Right atrium auricular region (tissue), 2 donors: ENCODE measurements around the gene OCLN. TPM values are rescaled to one million over a fixed set of nuclear protein-coding genes. Genes with fewer than 3 reads are reported as not detected.

ENCODE experiments used
- DNase-seq: peaks from one replicate; pipeline ENCODE4 v3.0.0-alpha.2; 2019; ENCODE audit warnings: low spot score
- H3K27ac ChIP-seq, 2 donors: fragments of 200-600 bp; sonication (generic); 1 replicate in 1 of 2; 2 replicates in 1 of 2; pipeline ENCODE4 v1.5.1; 2016 to 2019
- H3K27me3 ChIP-seq, 2 donors: fragments of 200-600 bp; sonication (generic); one replicate each; pipeline versions ENCODE4 v1.5.1 to v1.6.0; 2017 to 2019
- H3K36me3 ChIP-seq: fragments of 200-600 bp; sonication (generic); one replicate; pipeline ENCODE4 v1.5.1; 2016
- H3K4me1 ChIP-seq, 2 donors: fragments of 200-600 bp; sonication (generic); one replicate each; pipeline versions ENCODE4 v1.5.1 to v1.6.0; 2017 to 2019
- H3K4me3 ChIP-seq, 2 donors: fragments of 200-600 bp; sonication (generic); 1 replicate in 1 of 2; 2 replicates in 1 of 2; pipeline ENCODE4 v1.5.1; 2017 to 2019; ENCODE audit warnings: mild to moderate bottlenecking in 1 of 2, moderate library complexity in 1 of 2
- H3K9me3 ChIP-seq, 2 donors: fragments of 200-600 bp; sonication (generic); one replicate each; pipeline ENCODE4 v1.5.1; 2019
- CTCF ChIP-seq, 2 donors: fragments of 200-600 bp; sonication (generic); IDR thresholded peaks; one replicate each; pipeline ENCODE4 v1.5.1; 2019; ENCODE audit warnings: antibody characterized with exemption in 2 of 2
- total RNA-seq, 2 donors: library from RNA; depleted of rRNA; stranded (reverse); fragments of >200 nt; gene quantifications; one replicate each; pipeline ENCODE4 v1.1.0, GENCODE V29; 2016

Gene OCLN
- total RNA-seq, 2 donors from 2014 or later: 2.7 to 3.2 TPM

- H3K36me3 ChIP-seq: no peaks in the 10 kb centered on the region
- TF ChIP-seq CTCF (IDR thresholded peaks at IDR 0.05): no peak
- H3K9me3 ChIP-seq: no peaks in the 10 kb centered on the region
- no peak for DNase-seq
- H3K27ac ChIP-seq: no peak overlapping the region
- H3K4me1 ChIP-seq: peaks cover 0 to 25% of the 10 kb centered on the region in 2 donors
- peaks cover 0 to 6% of the 10 kb centered on the region in 2 donors for H3K27me3 ChIP-seq
- H3K4me3 ChIP-seq: no peak overlapping the region
Measured at GRCh38 chr5:69494452-69494851, 1.9 kb downstream of the OCLN start.

GRCh38 chr5:69497006-69497520, 4.5 kb downstream of the OCLN start:
- H3K9me3 ChIP-seq: no peaks in the 10 kb centered on the region
- no peak for TF ChIP-seq CTCF (IDR thresholded peaks at IDR 0.05)
- H3K4me1 ChIP-seq: peaks cover 0 to 22% of the 10 kb centered on the region in 2 donors
- DNase-seq: no peak
- H3K36me3 ChIP-seq: no peaks in the 10 kb centered on the region
- no peak overlapping the region for H3K27ac ChIP-seq
- no peak overlapping the region for H3K4me3 ChIP-seq
- H3K27me3 ChIP-seq: peaks cover 0 to 6% of the 10 kb centered on the region in 2 donors

DNA sequence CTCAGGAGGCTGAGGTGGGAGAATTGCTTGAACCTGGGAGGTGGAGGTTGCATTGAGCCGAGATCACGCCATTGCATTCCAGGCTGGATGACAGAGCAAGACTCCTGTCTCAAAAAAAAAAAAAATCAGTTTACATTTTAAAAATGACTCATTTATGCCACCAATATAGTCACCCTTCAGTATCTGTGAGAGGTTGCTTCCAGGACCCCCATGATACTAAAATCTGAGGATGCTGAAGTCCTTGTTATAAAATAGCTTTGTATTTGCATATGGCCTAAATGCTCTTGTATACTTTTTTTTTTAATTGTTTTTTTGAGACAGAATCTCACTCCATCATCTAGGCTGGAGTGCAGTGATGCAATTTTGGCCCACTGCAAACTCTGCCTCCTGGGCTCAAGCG, 5.8 kb downstream of the OCLN start:
- Histone ChIP-seq H3K4me1 (peaks cover 0 to 9% of the 10 kb centered on the region in 2 donors), H3K27me3 (no peaks in the 10 kb centered on the region), H3K9me3 (no peaks in the 10 kb centered on the region), H3K4me3 (no peak overlapping the region), H3K27ac (no peak overlapping the region), H3K36me3 (no peaks in the 10 kb centered on the region)
- no peak for DNase-seq
- no peak for TF ChIP-seq CTCF (IDR thresholded peaks at IDR 0.05)

GRCh38 chr5:69502367-69502766, 9.8 kb downstream of the OCLN start:
- no peaks in the 10 kb centered on the region for H3K36me3 ChIP-seq
- no peak overlapping the region for H3K4me3 ChIP-seq
- H3K9me3 ChIP-seq: no peaks in the 10 kb centered on the region
- H3K27ac ChIP-seq: no peak overlapping the region
- DNase-seq: no peak
- no peak for TF ChIP-seq CTCF (IDR thresholded peaks at IDR 0.05)
- H3K4me1 ChIP-seq: no peaks in the 10 kb centered on the region
- H3K27me3 ChIP-seq: no peaks in the 10 kb centered on the region

DNA sequence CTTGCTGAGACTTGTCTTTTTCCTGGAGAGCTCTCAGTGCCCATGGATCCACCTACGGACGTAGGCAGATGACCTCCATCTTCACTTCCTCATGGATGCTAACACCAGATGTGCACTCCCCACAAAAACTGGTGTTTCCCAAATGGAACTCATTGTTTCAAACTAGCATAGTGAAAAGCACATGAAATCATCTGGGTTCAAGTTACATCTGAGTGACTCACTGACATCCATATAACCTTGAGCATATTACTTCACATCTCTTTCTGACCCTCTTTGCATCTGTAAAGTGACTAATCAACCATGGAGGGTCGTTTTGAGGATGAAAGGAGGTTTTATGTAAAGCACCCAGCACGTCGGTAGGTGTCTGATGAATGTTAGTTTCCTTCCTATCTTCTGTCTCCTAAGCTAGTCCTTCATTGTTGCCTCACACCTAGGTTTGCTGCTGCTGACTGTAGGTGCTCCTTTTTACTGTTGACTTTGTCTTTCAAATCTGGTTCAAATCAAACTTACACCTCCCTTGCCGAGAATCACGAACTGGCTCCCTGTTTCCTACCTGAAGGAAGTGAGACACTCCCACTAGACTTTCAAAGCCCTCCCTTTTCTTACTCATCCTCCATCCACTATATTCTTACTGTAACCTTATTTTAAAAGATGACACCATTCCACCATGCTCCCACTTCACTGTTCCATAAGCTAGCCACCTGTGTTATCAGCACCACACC, 10.3 kb downstream of the OCLN start:
- H3K9me3 ChIP-seq: no peaks in the 10 kb centered on the region
- no peak for TF ChIP-seq CTCF (IDR thresholded peaks at IDR 0.05)
- no peaks in the 10 kb centered on the region for H3K27me3 ChIP-seq
- no peak for DNase-seq
- no peak overlapping the region for H3K27ac ChIP-seq
- no peak overlapping the region for H3K4me3 ChIP-seq
- H3K36me3 ChIP-seq: no peaks in the 10 kb centered on the region
- no peaks in the 10 kb centered on the region for H3K4me1 ChIP-seq

GRCh38 chr5:69504036-69504435, 11.4 kb downstream of the OCLN start:
- no peaks in the 10 kb centered on the region for H3K27me3 ChIP-seq
- no peaks in the 10 kb centered on the region for H3K36me3 ChIP-seq
- no peaks in the 10 kb centered on the region for H3K9me3 ChIP-seq
- no peak for DNase-seq
- no peaks in the 10 kb centered on the region for H3K4me1 ChIP-seq
- TF ChIP-seq CTCF (IDR thresholded peaks at IDR 0.05): no peak
- no peak overlapping the region for H3K27ac ChIP-seq
- H3K4me3 ChIP-seq: no peak overlapping the region
